ENCODE results near the gene APOLD1. TPM values are rescaled to one million over a fixed set of nuclear protein-coding genes. Genes with fewer than 3 reads are reported as not detected.

Gene APOLD1
- polyA plus RNA-seq, 1 donor (not counting 4 experiments of a cell fraction or from before 2014, with no cell fraction given): 0.34 TPM

GRCh38 chr12:12745576-12746211 is 39.8 kb upstream of the APOLD1 start:
- no peak for TF ChIP-seq EZH2 (IDR thresholded peaks at IDR 0.05; ENCODE audit: low read length)
- Histone ChIP-seq H2AFZ (ENCODE audit: control insufficient read depth, low read length) (no peak overlapping the region), H3K4me1 (ENCODE audit: control insufficient read depth, extremely low read depth, insufficient read depth, low read length) (peaks cover 15% of the 10 kb centered on the region), H3K36me3 (ENCODE audit: control insufficient read depth in 2 of 2, extremely low read depth in 1 of 2, insufficient read depth in 2 of 2, low read length in 2 of 2) (no peaks in the 10 kb centered on the region), H3K4me2 (ENCODE audit: control insufficient read depth, extremely low read depth, insufficient read depth, low read depth, low read length) (peak overlapping the region; percentile 13), H3K9me1 (ENCODE audit: control insufficient read depth, extremely low read depth, insufficient read depth, low read length) (no peaks in the 10 kb centered on the region), H3K79me2 (ENCODE audit: control insufficient read depth, insufficient read depth, low read length) (no peaks in the 10 kb centered on the region), H3K4me3 (ENCODE audit: control insufficient read depth in 2 of 3, extremely low read depth in 1 of 3, insufficient read depth in 2 of 3, low read depth in 1 of 3, low read length in 3 of 3) (no peak overlapping the region), H3K27me3 (ENCODE audit: control insufficient read depth, extremely low read depth, insufficient read depth, low read length) (no peaks in the 10 kb centered on the region), H3K9me3 (ENCODE audit: control insufficient read depth, low read depth, low read length) (no peaks in the 10 kb centered on the region), H3K27ac (ENCODE audit: control insufficient read depth, insufficient read depth, low read length) (no peak overlapping the region), H3K9ac (ENCODE audit: control insufficient read depth, extremely low read depth, insufficient read depth, low read length) (no peak overlapping the region), H4K20me1 (ENCODE audit: control insufficient read depth, extremely low read depth, insufficient read depth, low read length) (no peaks in the 10 kb centered on the region)
- DNase-seq (ENCODE audit: low read depth, low spot score) (no peak), FAIRE-seq (peak; percentile 90)
- dilution Hi-C loops (cut with MboI; ENCODE audit: extremely low pct_ligation_motif_present, low sequenced_read_pairs): no loop called here

- Histone ChIP-seq H2AFZ (ENCODE audit: control insufficient read depth, low read length) (no peak overlapping the region), H3K79me2 (ENCODE audit: control insufficient read depth, insufficient read depth, low read length) (no peaks in the 10 kb centered on the region), H3K9ac (ENCODE audit: control insufficient read depth, extremely low read depth, insufficient read depth, low read length) (no peak overlapping the region), H3K9me3 (ENCODE audit: control insufficient read depth, low read depth, low read length) (no peaks in the 10 kb centered on the region), H3K9me1 (ENCODE audit: control insufficient read depth, extremely low read depth, insufficient read depth, low read length) (no peaks in the 10 kb centered on the region), H4K20me1 (ENCODE audit: control insufficient read depth, extremely low read depth, insufficient read depth, low read length) (no peaks in the 10 kb centered on the region), H3K27ac (ENCODE audit: control insufficient read depth, insufficient read depth, low read length) (no peak overlapping the region), H3K4me1 (ENCODE audit: control insufficient read depth, extremely low read depth, insufficient read depth, low read length) (peaks cover 15% of the 10 kb centered on the region), H3K36me3 (ENCODE audit: control insufficient read depth in 2 of 2, extremely low read depth in 1 of 2, insufficient read depth in 2 of 2, low read length in 2 of 2) (no peaks in the 10 kb centered on the region), H3K4me3 (ENCODE audit: control insufficient read depth in 2 of 3, extremely low read depth in 1 of 3, insufficient read depth in 2 of 3, low read depth in 1 of 3, low read length in 3 of 3) (no peak overlapping the region), H3K27me3 (ENCODE audit: control insufficient read depth, extremely low read depth, insufficient read depth, low read length) (no peaks in the 10 kb centered on the region), H3K4me2 (ENCODE audit: control insufficient read depth, extremely low read depth, insufficient read depth, low read depth, low read length) (no peak overlapping the region)
- DNase-seq (ENCODE audit: low read depth, low spot score) (no peak), FAIRE-seq (no peak)
- no peak for TF ChIP-seq EZH2 (IDR thresholded peaks at IDR 0.05; ENCODE audit: low read length)
- no peak for TF ChIP-seq CTCF (optimal IDR thresholded peaks at IDR 0.05 in 1 of 3, IDR thresholded peaks at IDR 0.05 in 1 of 3, conservative IDR thresholded peaks at IDR 0.05 in 1 of 3; ENCODE audit: extremely low read depth in 1 of 3, insufficient read depth in 2 of 3, low read length in 3 of 3)
- dilution Hi-C loops (cut with MboI; ENCODE audit: extremely low pct_ligation_motif_present, low sequenced_read_pairs): no loop called here
These were observed 38.2 kb upstream of the APOLD1 start for GRCh38 chr12:12747278-12747677.

GRCh38 chr12:12748044-12748443 is 37.4 kb upstream of the APOLD1 start:
- DNase-seq (ENCODE audit: low read depth, low spot score) (no peak), FAIRE-seq (no peak)
- H3K27ac ChIP-seq (ENCODE audit: control insufficient read depth, insufficient read depth, low read length): no peak overlapping the region
- no peaks in the 10 kb centered on the region for H3K27me3 ChIP-seq (ENCODE audit: control insufficient read depth, extremely low read depth, insufficient read depth, low read length)
- H3K9ac ChIP-seq (ENCODE audit: control insufficient read depth, extremely low read depth, insufficient read depth, low read length): no peak overlapping the region
- H3K36me3 ChIP-seq (ENCODE audit: control insufficient read depth in 2 of 2, extremely low read depth in 1 of 2, insufficient read depth in 2 of 2, low read length in 2 of 2): no peaks in the 10 kb centered on the region
- no peak overlapping the region for H2AFZ ChIP-seq (ENCODE audit: control insufficient read depth, low read length)
- no peaks in the 10 kb centered on the region for H3K79me2 ChIP-seq (ENCODE audit: control insufficient read depth, insufficient read depth, low read length)
- no peak overlapping the region for H3K4me3 ChIP-seq (ENCODE audit: control insufficient read depth in 2 of 3, extremely low read depth in 1 of 3, insufficient read depth in 2 of 3, low read depth in 1 of 3, low read length in 3 of 3)
- dilution Hi-C loops (cut with MboI; ENCODE audit: extremely low pct_ligation_motif_present, low sequenced_read_pairs): no loop called here
- H3K9me1 ChIP-seq (ENCODE audit: control insufficient read depth, extremely low read depth, insufficient read depth, low read length): no peaks in the 10 kb centered on the region
- TF ChIP-seq CTCF (optimal IDR thresholded peaks at IDR 0.05 in 1 of 3, IDR thresholded peaks at IDR 0.05 in 1 of 3, conservative IDR thresholded peaks at IDR 0.05 in 1 of 3; ENCODE audit: extremely low read depth in 1 of 3, insufficient read depth in 2 of 3, low read length in 3 of 3) (no peak), EZH2 (IDR thresholded peaks at IDR 0.05; ENCODE audit: low read length) (no peak)
- no peaks in the 10 kb centered on the region for H3K9me3 ChIP-seq (ENCODE audit: control insufficient read depth, low read depth, low read length)
- H4K20me1 ChIP-seq (ENCODE audit: control insufficient read depth, extremely low read depth, insufficient read depth, low read length): no peaks in the 10 kb centered on the region
- no peak overlapping the region for H3K4me2 ChIP-seq (ENCODE audit: control insufficient read depth, extremely low read depth, insufficient read depth, low read depth, low read length)
- H3K4me1 ChIP-seq (ENCODE audit: control insufficient read depth, extremely low read depth, insufficient read depth, low read length): peaks cover 15% of the 10 kb centered on the region
